ENCODE data around the gene RBCK1. TPM values are rescaled to one million over a fixed set of nuclear protein-coding genes. Genes with fewer than 3 reads are reported as not detected.

The RBCK1 gene
- total and polyA plus RNA-seq, 2 of the 4 experiments (the other 2 are of a cell fraction): 29.9 to 84.2 TPM

DNA sequence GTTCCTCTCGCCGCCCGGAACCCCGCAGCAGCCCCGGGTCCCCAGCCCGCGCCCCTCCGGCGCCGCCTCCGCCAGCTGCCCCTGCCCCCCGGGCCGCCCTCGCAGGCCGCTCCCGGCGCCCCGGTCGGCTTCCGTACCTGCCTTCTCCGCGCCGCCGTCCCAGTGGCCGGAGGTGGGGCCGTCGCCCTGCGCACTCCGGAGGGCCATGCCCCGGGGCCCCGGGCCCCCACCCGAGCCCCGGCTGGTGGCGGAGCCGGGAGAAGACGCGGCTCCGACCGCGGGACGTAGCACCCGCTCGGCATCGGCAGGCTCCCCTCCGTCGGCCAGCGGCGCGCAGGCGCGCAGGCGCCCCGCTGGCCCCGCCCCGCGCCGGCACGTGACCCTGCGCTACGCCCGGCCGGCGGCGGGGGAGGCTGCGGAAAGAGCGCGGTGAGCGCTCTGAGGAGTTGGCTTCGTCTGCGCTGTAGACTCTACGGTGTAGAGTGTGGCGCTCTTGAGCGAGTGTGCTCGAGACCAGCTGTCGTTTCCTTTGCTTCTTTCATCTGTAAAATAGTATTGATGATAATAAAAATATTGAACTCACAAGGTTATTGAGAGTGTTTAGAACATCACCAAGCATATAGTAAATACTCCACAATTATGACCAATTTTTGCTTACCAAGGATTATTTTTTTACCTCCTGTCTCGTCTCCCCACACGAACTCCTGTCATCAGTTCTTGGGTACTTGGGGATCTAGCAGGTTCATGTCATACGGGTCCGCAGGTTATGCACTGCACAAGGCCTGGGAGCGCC, 54.3 kb downstream of the RBCK1 start, which contains the start of gene TBC1D20 (continued):
- TF ChIP-seq MAFK (IDR thresholded peaks at IDR 0.05; ENCODE audit: low read depth, low read length) (peak; percentile 60; the same call in 1 of the 2 replicates), RCOR1 (IDR thresholded peaks at IDR 0.05; ENCODE audit: insufficient replicate concordance, low read length) (no peak), RAD21 (IDR thresholded peaks at IDR 0.05; ENCODE audit: low read length) (no peak)

DNA sequence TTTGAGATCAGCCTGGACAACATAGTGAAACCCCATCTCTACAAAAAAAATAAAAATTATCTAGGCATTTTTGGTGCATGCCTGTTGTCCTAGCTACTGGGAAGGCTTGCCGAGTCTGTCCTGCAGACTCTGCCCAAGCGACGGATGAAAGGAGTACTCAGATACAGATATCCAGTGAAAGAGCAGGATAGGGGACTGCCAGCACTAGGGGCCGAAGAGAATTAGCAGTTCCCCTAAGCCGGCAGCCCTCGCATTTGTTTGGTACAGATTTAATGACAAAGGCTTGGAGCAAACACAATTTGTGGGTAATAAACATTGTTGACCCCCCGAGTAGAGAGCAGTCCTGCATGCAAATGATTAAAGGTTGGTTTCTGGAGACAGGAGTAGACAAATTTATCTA, 59.7 kb downstream of the RBCK1 start:
- ATAC-seq (ENCODE audit: low read depth) (no peak), DNase-seq (no peak)
- intact Hi-C loops (cut with micrococcal nuclease) (no loop called here), dilution Hi-C loops (cut with HindIII; ENCODE audit: low sequenced_read_pairs, unreplicated experiment) (no loop called here), in situ Hi-C loops (cut with MboI; ENCODE audit: low sequenced_read_pairs) (no loop called here)
- H3K23ac ChIP-seq (ENCODE audit: low read depth, low read length): no peak overlapping the region
- no peak overlapping the region for H3K9ac ChIP-seq (ENCODE audit: low read depth, low read length)
- H3K27me3 ChIP-seq (ENCODE audit: control insufficient read depth, insufficient read depth, low read length): peaks cover 6% of the 10 kb centered on the region
- H4K91ac ChIP-seq (ENCODE audit: insufficient read depth, low read depth, low read length): no peak overlapping the region
- WGBS, 2 experiments (ENCODE audit: extremely low coverage in 2 of 2, insufficient read length in 1 of 2): 78% methylated on average over 3 of the region's 7 CpGs; no CpG with 5 or more reads in 1 of the 2 experiments
- no peak overlapping the region for H2AFZ ChIP-seq (replicated peaks; ENCODE audit: low read length, poor library complexity)
- no peak overlapping the region for H4K8ac ChIP-seq (ENCODE audit: low read depth in 2 of 2, low read length in 2 of 2)
- H3K79me1 ChIP-seq (ENCODE audit: low read depth in 1 of 2, low read length in 2 of 2): peaks cover 0 to 4% of the 10 kb centered on the region in 2 experiments; a peak in 1 of 4 replicates
- H2BK15ac ChIP-seq (ENCODE audit: low read depth, low read length): no peak overlapping the region
- H4K5ac ChIP-seq (ENCODE audit: low read depth, low read length): no peak overlapping the region
- H3K4me3 ChIP-seq (ENCODE audit: insufficient read depth, low read depth, low read length): no peak overlapping the region
- peaks cover 1% of the 10 kb centered on the region for H3K4me1 ChIP-seq (ENCODE audit: control insufficient read depth, insufficient read depth, low read length)
- no TSS peak for BruUV-seq (replicated peaks)
- H2BK20ac ChIP-seq (ENCODE audit: low read depth, low read length): no peak overlapping the region
- peaks cover 4% of the 10 kb centered on the region for H3K9me1 ChIP-seq (ENCODE audit: insufficient read depth, low read length)
- no peak overlapping the region for H3K14ac ChIP-seq (replicated peaks; ENCODE audit: low read depth, low read length)
- no peak overlapping the region for H3K4ac ChIP-seq (ENCODE audit: low read depth, low read length)
- H2BK120ac ChIP-seq (ENCODE audit: low read depth, low read length): no peak overlapping the region
- ChIA-PET POLR2A (ENCODE audit: unreplicated experiment) (no interaction called here), CTCF (no interaction called here)
- H2AK5ac ChIP-seq (ENCODE audit: low read depth, low read length): no peak overlapping the region
- no peak overlapping the region for H3K18ac ChIP-seq (ENCODE audit: low read depth, low read length)
- no peak overlapping the region for H3K56ac ChIP-seq (ENCODE audit: extremely low read depth, insufficient read depth, low read length)
- no peak overlapping the region for H3K4me2 ChIP-seq (ENCODE audit: low read depth, low read length)
- H3K9me3 ChIP-seq (ENCODE audit: control insufficient read depth, insufficient read depth, low read length): peaks cover 2% of the 10 kb centered on the region; the same call in 1 of the 2 replicates
- no peak overlapping the region for H3K27ac ChIP-seq (ENCODE audit: insufficient read depth, low read length)
- no peak overlapping the region for H2AK9ac ChIP-seq (replicated peaks; ENCODE audit: low read depth, low read length, poor library complexity)
- TF ChIP-seq USF2 (IDR thresholded peaks at IDR 0.05; ENCODE audit: low read depth, low read length) (no peak), MAFK (IDR thresholded peaks at IDR 0.05; ENCODE audit: low read depth, low read length) (no peak), SMC3 (IDR thresholded peaks at IDR 0.05; ENCODE audit: low read depth, low read length) (no peak), FOS (IDR thresholded peaks at IDR 0.05; ENCODE audit: low read depth, low read length) (no peak), RFX5 (IDR thresholded peaks at IDR 0.05; ENCODE audit: low read depth, low read length) (no peak)
- no peak overlapping the region for H2BK5ac ChIP-seq (ENCODE audit: low read depth, low read length, poor library complexity, severe bottlenecking)
- no peaks in the 10 kb centered on the region for H3K36me3 ChIP-seq (ENCODE audit: control insufficient read depth, insufficient read depth, low read length)
- H4K20me1 ChIP-seq (ENCODE audit: insufficient read depth, low read length): no peaks in the 10 kb centered on the region

All from IMR-90 (cell line).